SKM-1 (cell line): ENCODE measurements around the gene CCDC127.
A peak's percentile ranks its signal among the peaks of the same experiment; 100 is the strongest.
"Not testable (repeated sequence)": the region's sequence is repeated elsewhere in the genome, so short reads cannot be mapped to it uniquely, and the experiment has no call there.

Experiments
- DNase-seq: peaks from one replicate; lab custom pipeline; 2025; ENCODE audit not compliant: unreplicated experiment; lab: John Stamatoyannopoulos, UW

The CCDC127 gene

DNA sequence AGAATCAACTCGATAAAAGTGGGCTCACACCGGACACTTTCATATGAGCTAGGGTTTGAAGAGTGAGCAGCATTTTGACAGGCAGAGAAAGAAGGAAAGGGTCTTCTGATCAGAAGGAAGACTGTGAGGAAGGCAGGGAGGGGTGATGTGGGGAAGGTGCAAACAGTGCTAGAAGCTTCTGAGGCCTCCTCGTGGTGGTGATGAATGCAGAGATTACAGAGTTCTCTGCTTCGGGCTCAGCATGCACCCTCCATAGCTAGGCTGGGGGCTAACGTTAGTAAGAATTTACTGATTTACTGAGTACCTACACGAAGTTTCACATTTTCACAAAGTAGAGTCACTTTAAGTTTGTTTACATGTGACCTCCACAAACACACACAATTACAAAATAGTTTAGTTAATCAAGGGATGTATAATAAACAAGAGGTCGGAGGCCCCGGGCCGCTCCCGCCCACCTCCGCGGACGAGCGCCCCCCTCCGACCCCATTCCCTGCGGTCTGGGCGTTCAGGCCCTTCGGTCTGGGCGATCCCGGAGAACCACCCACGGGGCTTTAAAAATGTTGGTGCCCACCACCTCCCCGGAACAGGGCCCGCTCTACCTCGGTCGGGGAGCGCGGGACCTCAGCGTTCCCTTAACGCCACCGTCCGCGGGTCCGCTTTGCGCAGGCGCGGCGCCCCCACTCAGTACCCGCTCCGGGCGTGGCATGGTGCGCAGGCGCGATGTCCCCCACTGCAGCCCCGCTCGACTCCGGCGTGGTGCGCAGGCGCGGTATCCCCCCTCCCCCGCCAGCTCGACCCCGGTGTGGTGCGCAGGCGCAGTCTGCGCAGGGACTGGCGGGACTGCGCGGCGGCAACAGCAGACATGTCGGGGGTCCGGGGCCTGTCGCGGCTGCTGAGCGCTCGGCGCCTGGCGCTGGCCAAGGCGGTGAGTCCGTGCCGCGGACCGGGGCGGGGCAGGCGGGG, at the start of gene CCDC127, which contains the start of gene SDHA:
CCDC127 (minus strand) TSS at position 660 of the 963 bp plus-strand sequence. CDS start 1,304 bp downstream, outside the sequence.
SDHA (plus strand) TSS at position 827 of the 963 bp plus-strand sequence; CDS start at position 863, 36 bp downstream.
- DNase-seq: peak; percentile 82

DNA sequence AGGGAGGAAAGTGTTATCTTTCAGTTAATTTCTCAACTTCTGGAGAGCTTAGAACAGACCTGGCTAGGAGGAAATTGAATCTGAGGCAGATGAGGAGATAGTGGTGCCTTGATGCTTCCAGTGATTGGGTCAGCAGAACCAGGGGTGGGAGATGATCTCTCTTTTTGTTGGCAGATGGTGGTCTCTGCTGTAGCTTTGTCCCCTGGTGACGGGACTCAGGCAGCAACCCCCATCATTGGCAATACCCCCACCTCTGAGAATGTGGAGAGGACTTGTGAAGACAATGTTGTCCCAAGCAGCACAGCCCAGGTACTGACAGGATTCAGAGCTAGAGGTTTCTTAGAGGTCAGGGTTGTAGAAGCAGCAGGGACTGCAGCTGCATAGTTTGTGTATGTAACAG, 49.8 kb upstream of the CCDC127 start:
- no peak for DNase-seq

DNA sequence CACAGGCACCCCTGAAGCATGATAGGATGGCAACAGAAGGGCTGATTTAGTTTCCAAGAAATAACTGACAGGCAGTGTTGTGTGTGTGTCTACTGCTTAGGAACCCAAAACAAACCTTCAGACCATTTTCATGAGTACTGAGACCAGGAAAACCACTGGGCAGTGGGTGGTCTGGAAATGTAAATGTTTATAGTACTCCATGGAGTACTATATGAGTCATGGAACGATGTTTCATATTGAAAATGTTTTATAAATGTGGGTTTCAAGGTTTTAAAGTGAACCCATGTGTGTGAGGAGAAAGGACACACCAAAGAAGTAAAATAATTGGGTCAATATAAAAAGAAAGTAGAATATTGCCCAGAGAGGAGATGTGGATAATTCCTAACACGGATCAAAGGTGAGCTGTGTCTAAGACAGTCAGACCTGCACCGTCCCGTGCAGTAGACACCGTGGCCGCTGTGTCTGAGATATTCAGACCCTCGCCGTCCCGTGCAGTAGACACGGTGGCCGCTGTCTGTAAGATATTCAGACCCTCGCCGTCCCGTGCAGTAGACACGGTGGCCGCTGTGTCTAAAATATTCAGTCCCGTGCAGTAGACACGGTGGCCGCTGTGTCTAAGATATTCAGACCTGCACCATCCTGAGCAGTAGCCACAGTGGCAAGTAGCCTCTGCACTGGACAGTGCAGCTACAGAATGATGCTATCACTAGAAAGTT, 48.5 kb upstream of the CCDC127 start:
- not testable (repeated sequence) for DNase-seq

- no peak for DNase-seq
Observed at GRCh38 chr5:264338-264737, 46.4 kb upstream of the CCDC127 start.

DNA sequence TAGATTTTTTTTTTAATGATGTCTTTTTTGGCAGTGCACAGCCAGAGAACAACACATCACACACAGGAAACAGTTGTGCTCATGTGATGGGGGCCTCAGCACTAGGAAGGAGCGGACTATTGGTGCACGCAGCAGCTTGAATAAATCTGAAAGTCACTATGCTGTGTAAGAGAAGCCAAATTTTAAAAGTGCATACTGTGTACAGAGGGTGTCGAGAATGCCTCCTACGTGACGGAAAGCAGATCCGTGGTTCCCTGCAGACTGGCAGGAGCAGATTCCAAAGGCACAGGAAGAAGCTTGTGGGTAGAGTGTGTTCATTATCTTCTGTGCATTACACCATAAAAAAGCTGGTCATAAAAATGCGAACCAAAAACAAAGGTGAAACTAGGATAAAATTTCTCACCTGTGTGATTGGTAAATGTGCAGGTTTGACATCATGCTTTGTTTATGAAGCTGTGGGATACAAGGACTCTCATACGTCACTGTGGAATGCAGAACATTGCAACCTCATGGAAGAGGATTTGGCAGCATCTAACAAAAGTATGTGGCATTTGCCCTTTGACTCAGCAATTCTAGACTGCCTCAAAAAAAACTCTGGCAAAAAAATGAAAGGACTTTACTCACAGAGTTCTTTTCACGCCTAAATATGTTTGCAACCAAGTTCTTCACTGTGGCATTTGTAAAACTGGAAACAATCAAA, 45.5 kb upstream of the CCDC127 start:
- DNase-seq: not testable (repeated sequence)

- DNase-seq: no peak
Observed at GRCh38 chr5:257148-257547, 39.2 kb upstream of the CCDC127 start.

DNA sequence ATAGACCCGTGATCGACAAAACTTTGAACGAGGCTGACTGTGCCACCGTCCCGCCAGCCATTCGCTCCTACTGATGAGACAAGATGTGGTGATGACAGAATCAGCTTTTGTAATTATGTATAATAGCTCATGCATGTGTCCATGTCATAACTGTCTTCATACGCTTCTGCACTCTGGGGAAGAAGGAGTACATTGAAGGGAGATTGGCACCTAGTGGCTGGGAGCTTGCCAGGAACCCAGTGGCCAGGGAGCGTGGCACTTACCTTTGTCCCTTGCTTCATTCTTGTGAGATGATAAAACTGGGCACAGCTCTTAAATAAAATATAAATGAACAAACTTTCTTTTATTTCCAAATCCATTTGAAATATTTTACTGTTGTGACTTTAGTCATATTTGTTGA, 38.4 kb upstream of the CCDC127 start:
- not testable (repeated sequence) for DNase-seq

DNA sequence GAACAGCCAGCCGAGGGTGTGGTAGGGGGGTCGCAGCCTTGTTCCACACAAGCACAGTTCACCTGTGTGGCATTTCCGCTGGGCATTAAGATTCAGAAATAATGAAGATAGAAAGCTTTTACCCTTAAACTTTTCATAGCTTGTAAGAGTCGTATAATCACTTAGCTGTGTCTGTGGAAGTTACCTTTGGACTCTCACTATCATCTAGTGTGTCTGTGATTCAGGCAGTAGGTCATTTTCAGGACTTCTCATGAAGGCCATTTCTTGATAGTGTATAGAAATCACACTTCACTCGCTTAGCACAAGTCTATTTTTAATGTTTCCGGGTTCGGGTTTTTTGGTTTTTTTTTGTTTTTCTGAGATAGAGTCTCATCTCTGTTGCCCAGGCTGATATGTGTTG, 37.2 kb upstream of the CCDC127 start:
- not testable (repeated sequence) for DNase-seq

DNA sequence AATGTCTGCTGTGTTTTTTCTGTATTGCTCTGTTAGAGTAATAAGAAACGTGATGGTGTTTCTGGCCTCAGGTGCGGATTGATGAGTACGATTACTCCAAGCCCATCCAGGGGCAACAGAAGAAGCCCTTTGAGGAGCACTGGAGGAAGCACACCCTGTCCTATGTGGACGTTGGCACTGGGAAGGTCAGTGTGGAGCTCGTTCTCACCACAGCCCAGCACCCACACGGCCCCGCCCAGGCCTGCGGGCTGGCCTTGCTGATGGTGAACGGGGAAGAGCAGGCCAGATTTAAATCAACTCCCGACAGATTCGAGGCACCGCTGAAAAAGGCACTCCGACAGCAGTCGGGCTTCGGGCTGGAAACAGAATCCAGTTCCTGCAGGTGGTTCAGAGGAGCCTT, 36.4 kb upstream of the CCDC127 start:
- not testable (repeated sequence) for DNase-seq

GRCh38 chr5:252546-252945, 34.6 kb upstream of the CCDC127 start:
- DNase-seq: no peak

GRCh38 chr5:251975-252374, 34.0 kb upstream of the CCDC127 start:
- not testable (repeated sequence) for DNase-seq

- DNase-seq: not testable (repeated sequence)
Observed at GRCh38 chr5:251538-251937, 33.6 kb upstream of the CCDC127 start.

DNA sequence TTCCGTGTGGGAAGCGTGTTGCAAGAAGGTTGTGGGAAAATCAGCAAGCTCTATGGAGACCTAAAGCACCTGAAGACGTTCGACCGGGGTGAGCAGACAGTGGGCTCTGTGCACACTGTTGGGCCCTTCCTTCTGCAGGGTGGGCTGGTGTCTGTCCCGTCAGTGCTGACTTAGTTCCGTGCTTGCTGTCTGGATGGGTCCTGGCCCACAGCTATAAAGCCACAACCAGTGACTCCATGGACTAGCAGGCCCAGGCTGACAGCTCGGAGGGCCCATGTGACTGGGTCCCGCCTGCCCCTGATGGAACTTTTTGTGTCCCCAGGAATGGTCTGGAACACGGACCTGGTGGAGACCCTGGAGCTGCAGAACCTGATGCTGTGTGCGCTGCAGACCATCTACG, 33.1 kb upstream of the CCDC127 start:
- not testable (repeated sequence) for DNase-seq

- DNase-seq: not testable (repeated sequence)
Observed at GRCh38 chr5:250396-250795, 32.4 kb upstream of the CCDC127 start.

GRCh38 chr5:245717-246116, 27.8 kb upstream of the CCDC127 start:
- not testable (repeated sequence) for DNase-seq

GRCh38 chr5:243683-244367, 25.9 kb upstream of the CCDC127 start:
- not testable (repeated sequence) for DNase-seq

DNA sequence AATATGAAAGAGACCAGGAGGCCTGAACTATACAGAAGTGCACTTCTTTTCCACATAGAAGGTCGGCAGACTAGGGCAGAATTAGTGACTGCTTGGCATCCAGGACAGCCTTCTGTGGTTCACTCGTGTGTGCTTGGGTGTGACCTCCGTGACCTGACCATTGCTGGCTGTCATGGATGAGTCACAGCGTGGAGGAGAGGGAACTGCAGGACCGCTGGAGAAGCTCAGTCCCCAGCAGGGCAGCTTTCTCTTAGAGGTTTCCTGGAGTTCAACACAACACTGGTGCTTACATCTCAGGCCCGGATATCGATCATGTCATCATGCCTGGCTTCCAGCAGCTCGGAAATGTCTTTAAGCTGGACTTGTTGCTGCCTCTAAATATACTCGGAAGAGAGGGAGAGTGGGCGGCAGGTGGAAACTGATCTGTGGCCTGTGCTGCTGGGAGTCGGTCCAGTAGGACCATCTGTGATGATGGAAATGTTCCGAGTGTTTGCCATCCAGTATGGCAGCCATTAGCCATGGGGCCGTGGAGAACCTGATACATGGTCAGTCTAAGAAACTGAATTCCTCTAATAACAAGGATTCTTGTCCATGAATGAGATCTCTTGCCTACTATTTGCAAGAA, 23.2 kb upstream of the CCDC127 start:
- not testable (repeated sequence) for DNase-seq

DNA sequence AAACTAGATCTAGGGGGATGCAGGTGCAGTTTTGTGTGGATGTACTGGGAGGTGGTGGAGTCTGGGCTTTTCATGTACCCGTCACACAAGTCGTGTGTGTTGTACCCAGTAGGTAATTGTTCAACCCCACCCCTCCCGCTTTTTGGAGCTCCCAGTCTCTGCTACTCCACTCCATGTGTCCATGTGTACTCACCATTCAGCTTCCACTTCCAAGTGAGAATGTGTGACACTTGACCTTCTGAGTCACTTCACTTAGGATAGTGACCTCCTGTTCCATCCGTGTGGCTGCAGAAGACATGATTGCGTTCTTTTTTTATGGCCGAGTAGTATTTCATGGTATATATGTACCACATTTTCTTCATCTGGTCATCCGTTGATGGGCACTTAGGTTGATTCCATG, 22.6 kb upstream of the CCDC127 start:
- DNase-seq: not testable (repeated sequence)

- not testable (repeated sequence) for DNase-seq
Observed at GRCh38 chr5:237931-238330, 20.0 kb upstream of the CCDC127 start.

DNA sequence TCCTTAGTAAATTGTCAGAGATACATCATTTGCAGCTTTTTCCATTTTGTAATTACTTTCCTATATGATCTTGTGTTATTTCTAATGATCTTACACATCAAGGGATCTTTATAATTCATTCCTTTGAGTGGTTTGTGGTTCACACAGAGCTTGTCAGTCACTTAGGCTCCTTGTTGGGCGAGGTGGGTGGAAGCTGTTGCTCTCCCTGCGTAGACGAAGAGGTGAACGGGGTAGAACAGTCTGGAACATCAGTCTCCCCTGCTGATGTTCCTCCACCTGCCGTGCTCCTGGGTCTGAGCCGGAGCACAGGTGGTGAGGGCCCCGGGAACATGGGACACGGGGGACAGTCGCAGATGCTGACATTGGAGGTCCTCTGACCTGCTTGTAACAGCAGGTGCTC, 17.6 kb upstream of the CCDC127 start:
- DNase-seq: not testable (repeated sequence)
